LNCaP clone FGC (cell line): Measurements from ENCODE around the gene CACNA1C.

ENCODE experiments used
- DNase-seq: peaks from one replicate; pipeline ENCODE4 v3.0.0-alpha.2; 2011; ENCODE audit warnings: low read depth
- H3K4me3 ChIP-seq: 2 replicates; pipeline ENCODE4 v1.5.1; 2011; ENCODE audit warnings: mild to moderate bottlenecking, low read depth, low read length, control low read depth
- CTCF ChIP-seq: IDR thresholded peaks from 2 replicates; pipeline ENCODE4 v1.5.1; 2012; ENCODE audit warnings: mild to moderate bottlenecking; ENCODE audit not compliant: control insufficient read depth, insufficient read depth; ENCODE audit errors: extremely low read depth

CACNA1C gene

DNA sequence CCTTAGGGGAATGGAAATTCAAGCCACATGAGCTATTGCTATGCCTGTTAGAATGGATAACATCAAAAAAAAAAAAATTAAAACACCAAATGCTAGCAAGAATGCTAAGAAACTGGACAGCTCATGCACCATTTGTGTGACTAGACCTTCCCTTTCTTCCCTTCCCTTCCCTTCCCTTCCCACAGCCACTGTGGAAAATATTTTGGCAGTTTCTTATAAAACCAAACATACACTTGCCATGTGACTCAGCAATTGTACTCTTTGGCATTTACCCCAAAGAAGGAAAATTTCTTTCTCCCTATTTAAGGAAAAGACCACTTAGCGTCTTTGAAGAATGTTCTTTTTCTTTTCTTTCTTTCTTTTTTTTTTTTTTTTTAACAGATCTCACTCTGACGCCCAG is 692.9 kb downstream of the CACNA1C start:
- no peak for DNase-seq
- no peak overlapping the region for H3K4me3 ChIP-seq
- TF ChIP-seq CTCF = no peak
